Endothelial cell (in vitro differentiated cells): Measurements from ENCODE around the gene NSDHL. TPM values are rescaled to one million over a fixed set of nuclear protein-coding genes. Genes with fewer than 3 reads are reported as not detected.

ENCODE experiments used
- DNase-seq: peaks from one replicate; pipeline ENCODE4 v3.0.0; 2021; ENCODE audit warnings: low spot score
- H3K27ac Mint-ChIP-seq: one replicate; pipeline ENCODE4 v1.8.0; 2021; ENCODE audit warnings: mixed read lengths, inconsistent platforms; ENCODE audit not compliant: unreplicated experiment
- H3K27me3 Mint-ChIP-seq: one replicate; pipeline ENCODE4 v1.8.0; 2021; ENCODE audit warnings: mild to moderate bottlenecking, moderate library complexity, mixed read lengths, inconsistent platforms; ENCODE audit not compliant: unreplicated experiment
- H3K36me3 Mint-ChIP-seq: one replicate; pipeline ENCODE4 v1.8.0; 2021; ENCODE audit warnings: mild to moderate bottlenecking, low read depth, mixed read lengths, inconsistent platforms; ENCODE audit not compliant: unreplicated experiment
- H3K4me1 Mint-ChIP-seq: one replicate; pipeline ENCODE4 v1.8.0; 2021; ENCODE audit warnings: mild to moderate bottlenecking, mixed read lengths, inconsistent platforms; ENCODE audit not compliant: unreplicated experiment
- H3K4me3 Mint-ChIP-seq: one replicate; pipeline ENCODE4 v1.8.0; 2021; ENCODE audit warnings: mild to moderate bottlenecking, mixed read lengths, inconsistent platforms; ENCODE audit not compliant: unreplicated experiment
- H3K9me3 Mint-ChIP-seq: one replicate; pipeline ENCODE4 v1.8.0; 2021; ENCODE audit warnings: mixed read lengths, inconsistent platforms; ENCODE audit not compliant: unreplicated experiment
- CTCF ChIP-seq: fragments of 200-600 bp; sonication (generic); IDR thresholded peaks from one replicate; pipeline ENCODE4 v1.5.0; 2021; ENCODE audit warnings: antibody characterized with exemption; ENCODE audit not compliant: unreplicated experiment
- total RNA-seq: library from RNA; stranded (reverse); fragmentation: NEBNext Ultra II Directional; extraction: Animal tissue kit (Norgen Biotek cat#: 25700); gene quantifications from one replicate; pipeline ENCODE4 v1.2.1, GENCODE V29; 2021; ENCODE audit not compliant: unreplicated experiment

NSDHL gene
- total RNA-seq, 1 donor from 2014 or later: 26.5 TPM

GRCh38 chrX:152871260-152871659 lies 40.4 kb downstream of the NSDHL start:
- H3K27me3 Mint-ChIP-seq: peaks cover 1% of the 10 kb centered on the region
- no peaks in the 10 kb centered on the region for H3K9me3 Mint-ChIP-seq
- peaks cover 6% of the 10 kb centered on the region for H3K4me1 Mint-ChIP-seq
- no peak for TF ChIP-seq CTCF
- peaks cover 19% of the 10 kb centered on the region for H3K36me3 Mint-ChIP-seq
- H3K27ac Mint-ChIP-seq: no peak overlapping the region
- DNase-seq: no peak
- no peak overlapping the region for H3K4me3 Mint-ChIP-seq

GRCh38 chrX:152872522-152872921 lies 41.7 kb downstream of the NSDHL start:
- no peak for DNase-seq
- H3K27me3 Mint-ChIP-seq: peaks cover 4% of the 10 kb centered on the region
- H3K4me3 Mint-ChIP-seq: no peak overlapping the region
- no peaks in the 10 kb centered on the region for H3K4me1 Mint-ChIP-seq
- no peak overlapping the region for H3K27ac Mint-ChIP-seq
- no peaks in the 10 kb centered on the region for H3K9me3 Mint-ChIP-seq
- TF ChIP-seq CTCF: no peak
- peaks cover 16% of the 10 kb centered on the region for H3K36me3 Mint-ChIP-seq

GRCh38 chrX:152873361-152873760 lies 42.5 kb downstream of the NSDHL start:
- Mint-ChIP-seq H3K27me3 (peaks cover 4% of the 10 kb centered on the region), H3K27ac (no peak overlapping the region), H3K4me1 (no peaks in the 10 kb centered on the region), H3K36me3 (peaks cover 16% of the 10 kb centered on the region), H3K4me3 (no peak overlapping the region), H3K9me3 (no peaks in the 10 kb centered on the region)
- TF ChIP-seq CTCF: no peak
- DNase-seq: no peak

- no peak for DNase-seq
- H3K9me3 Mint-ChIP-seq: no peaks in the 10 kb centered on the region
- H3K4me1 Mint-ChIP-seq: no peaks in the 10 kb centered on the region
- peaks cover 3% of the 10 kb centered on the region for H3K27me3 Mint-ChIP-seq
- no peaks in the 10 kb centered on the region for H3K36me3 Mint-ChIP-seq
- no peak for TF ChIP-seq CTCF
- H3K4me3 Mint-ChIP-seq: no peak overlapping the region
- H3K27ac Mint-ChIP-seq: no peak overlapping the region
These were observed 46.3 kb downstream of the NSDHL start for GRCh38 chrX:152876931-152877840.
